ACC112 (cell line): ENCODE results near the gene MEF2A.

Source experiments
- H2AFZ ChIP-seq: fragments of 200-600 bp; sonication (generic); one replicate; pipeline ENCODE4 v1.6.0; 2017; ENCODE audit warnings: antibody characterized with exemption, low read length; ENCODE audit not compliant: unreplicated experiment
- H3K27ac ChIP-seq: fragments of 200-600 bp; sonication (generic); 2 replicates; pipeline ENCODE4 v1.5.1; 2014; ENCODE audit warnings: low read depth, mild to moderate bottlenecking, antibody characterized with exemption, low read length, moderate library complexity
- H3K27me3 ChIP-seq: fragments of 200-600 bp; sonication (generic); 2 replicates; pipeline ENCODE4 v1.6.1; 2014; ENCODE audit warnings: mild to moderate bottlenecking, antibody characterized with exemption, low read length, moderate library complexity, mixed read lengths; ENCODE audit not compliant: insufficient read depth
- H3K36me3 ChIP-seq: fragments of 200-600 bp; sonication (generic); 2 replicates; pipeline ENCODE4 v1.6.1; 2016; ENCODE audit warnings: mild to moderate bottlenecking, antibody characterized with exemption, low read length, moderate library complexity, mixed read lengths; ENCODE audit not compliant: insufficient read depth
- H3K4me1 ChIP-seq: fragments of 200-600 bp; sonication (generic); one replicate; pipeline ENCODE4 v1.6.1; 2016; ENCODE audit warnings: low read length, mixed read lengths; ENCODE audit not compliant: insufficient read depth, unreplicated experiment, control insufficient read depth
- H3K4me3 ChIP-seq: fragments of 200-600 bp; sonication (generic); 2 replicates; pipeline ENCODE4 v1.5.1; 2014; ENCODE audit warnings: mild to moderate bottlenecking, low read depth, low read length
- H3K79me2 ChIP-seq: fragments of 200-600 bp; sonication (generic); one replicate; pipeline ENCODE4 v1.6.0; 2016; ENCODE audit warnings: low read length; ENCODE audit not compliant: control insufficient read depth, unreplicated experiment, insufficient read depth

The MEF2A gene

GRCh38 chr15:99712415-99712814 is 146.6 kb downstream of the MEF2A start:
- Histone ChIP-seq H2AFZ (no peak overlapping the region), H3K79me2 (no peaks in the 10 kb centered on the region), H3K4me3 (no peak overlapping the region), H3K4me1 (peaks cover 23% of the 10 kb centered on the region), H3K27me3 (no peaks in the 10 kb centered on the region), H3K36me3 (peaks cover 16% of the 10 kb centered on the region), H3K27ac (no peak overlapping the region)

- H3K4me3 ChIP-seq = no peak overlapping the region
- no peaks in the 10 kb centered on the region for H3K79me2 ChIP-seq
- no peaks in the 10 kb centered on the region for H3K27me3 ChIP-seq
- no peak overlapping the region for H2AFZ ChIP-seq
- H3K36me3 ChIP-seq = peaks cover 11% of the 10 kb centered on the region
- no peak overlapping the region for H3K27ac ChIP-seq
- H3K4me1 ChIP-seq = no peaks in the 10 kb centered on the region
Observed at GRCh38 chr15:99716540-99717095, 150.8 kb downstream of the MEF2A start.

DNA sequence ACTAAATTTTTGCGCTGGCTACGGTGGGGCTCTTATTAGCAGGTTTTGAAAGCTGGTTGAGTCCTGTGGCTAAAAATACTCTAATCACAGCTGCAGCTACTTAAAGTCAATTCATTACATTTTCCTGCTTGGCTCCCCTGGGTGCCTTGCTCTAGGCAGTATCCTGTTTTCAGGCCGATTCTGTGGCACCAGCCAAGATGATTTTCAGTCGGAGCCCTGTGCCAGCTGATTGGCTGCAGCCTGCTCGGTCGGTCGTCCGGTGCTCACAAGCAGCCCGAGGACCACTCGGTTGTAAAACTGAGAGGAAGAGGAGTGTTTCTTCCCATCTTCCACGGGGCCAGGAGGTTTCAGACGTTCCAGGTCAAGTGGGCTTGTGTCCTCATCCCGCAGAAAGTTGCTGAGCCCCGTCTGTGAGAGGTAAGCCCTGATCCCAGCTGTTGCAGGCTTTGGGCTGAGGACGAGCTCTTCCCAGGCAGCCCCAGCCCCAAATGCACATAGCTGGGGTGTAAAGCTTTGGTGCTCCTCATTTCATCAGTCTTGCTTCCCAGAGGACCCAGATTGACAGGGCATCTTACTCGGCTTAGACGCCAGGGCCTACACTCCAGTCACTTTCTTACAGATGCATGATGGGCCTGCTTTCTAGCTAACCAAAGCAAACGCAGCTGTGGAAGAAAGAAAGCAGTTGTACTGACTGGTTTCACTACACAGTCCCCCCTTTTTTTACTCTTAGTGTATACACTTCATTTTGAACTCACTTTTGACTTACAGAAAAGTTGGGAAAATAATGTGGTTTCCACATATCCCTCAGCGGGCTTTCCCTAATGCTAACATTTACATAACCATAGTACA is 151.6 kb downstream of the MEF2A start:
- Histone ChIP-seq H3K79me2 (no peaks in the 10 kb centered on the region), H3K4me3 (no peak overlapping the region), H3K4me1 (no peaks in the 10 kb centered on the region), H3K27ac (no peak overlapping the region), H3K36me3 (peaks cover 11% of the 10 kb centered on the region), H3K27me3 (no peaks in the 10 kb centered on the region), H2AFZ (no peak overlapping the region)

GRCh38 chr15:99718421-99718820 is 152.6 kb downstream of the MEF2A start:
- Histone ChIP-seq H3K27me3 (no peaks in the 10 kb centered on the region), H3K36me3 (peaks cover 7% of the 10 kb centered on the region; the same call in 1 of the 2 replicates), H3K79me2 (no peaks in the 10 kb centered on the region), H3K27ac (no peak overlapping the region), H3K4me3 (no peak overlapping the region), H3K4me1 (no peaks in the 10 kb centered on the region), H2AFZ (no peak overlapping the region)

GRCh38 chr15:99719096-99719541 is 153.3 kb downstream of the MEF2A start:
- H3K27me3 ChIP-seq = no peaks in the 10 kb centered on the region
- no peak overlapping the region for H3K27ac ChIP-seq
- H3K4me1 ChIP-seq = no peaks in the 10 kb centered on the region
- peaks cover 7% of the 10 kb centered on the region; the same call in 1 of the 2 replicates for H3K36me3 ChIP-seq
- no peak overlapping the region for H3K4me3 ChIP-seq
- no peaks in the 10 kb centered on the region for H3K79me2 ChIP-seq
- H2AFZ ChIP-seq = no peak overlapping the region

GRCh38 chr15:99720533-99720932 is 154.7 kb downstream of the MEF2A start:
- no peak overlapping the region for H3K27ac ChIP-seq
- no peak overlapping the region for H3K4me3 ChIP-seq
- peaks cover 1% of the 10 kb centered on the region; the same call in 1 of the 2 replicates for H3K36me3 ChIP-seq
- H2AFZ ChIP-seq = no peak overlapping the region
- no peaks in the 10 kb centered on the region for H3K27me3 ChIP-seq
- H3K79me2 ChIP-seq = no peaks in the 10 kb centered on the region
- no peaks in the 10 kb centered on the region for H3K4me1 ChIP-seq

- H2AFZ ChIP-seq = no peak overlapping the region
- H3K79me2 ChIP-seq = no peaks in the 10 kb centered on the region
- no peak overlapping the region for H3K4me3 ChIP-seq
- H3K36me3 ChIP-seq = no peaks in the 10 kb centered on the region
- no peak overlapping the region for H3K27ac ChIP-seq
- H3K4me1 ChIP-seq = no peaks in the 10 kb centered on the region
- no peaks in the 10 kb centered on the region for H3K27me3 ChIP-seq
Observed at GRCh38 chr15:99721104-99721778, 155.5 kb downstream of the MEF2A start.

- Histone ChIP-seq H3K27ac (no peak overlapping the region), H3K36me3 (no peaks in the 10 kb centered on the region), H3K27me3 (no peaks in the 10 kb centered on the region), H3K4me1 (no peaks in the 10 kb centered on the region), H3K79me2 (no peaks in the 10 kb centered on the region), H3K4me3 (no peak overlapping the region), H2AFZ (no peak overlapping the region)
Observed at GRCh38 chr15:99721896-99722295, 156.1 kb downstream of the MEF2A start.

GRCh38 chr15:99722406-99722805 is 156.6 kb downstream of the MEF2A start:
- H3K4me3 ChIP-seq = no peak overlapping the region
- H2AFZ ChIP-seq = no peak overlapping the region
- H3K4me1 ChIP-seq = no peaks in the 10 kb centered on the region
- H3K27me3 ChIP-seq = no peaks in the 10 kb centered on the region
- no peaks in the 10 kb centered on the region for H3K79me2 ChIP-seq
- no peaks in the 10 kb centered on the region for H3K36me3 ChIP-seq
- no peak overlapping the region for H3K27ac ChIP-seq

DNA sequence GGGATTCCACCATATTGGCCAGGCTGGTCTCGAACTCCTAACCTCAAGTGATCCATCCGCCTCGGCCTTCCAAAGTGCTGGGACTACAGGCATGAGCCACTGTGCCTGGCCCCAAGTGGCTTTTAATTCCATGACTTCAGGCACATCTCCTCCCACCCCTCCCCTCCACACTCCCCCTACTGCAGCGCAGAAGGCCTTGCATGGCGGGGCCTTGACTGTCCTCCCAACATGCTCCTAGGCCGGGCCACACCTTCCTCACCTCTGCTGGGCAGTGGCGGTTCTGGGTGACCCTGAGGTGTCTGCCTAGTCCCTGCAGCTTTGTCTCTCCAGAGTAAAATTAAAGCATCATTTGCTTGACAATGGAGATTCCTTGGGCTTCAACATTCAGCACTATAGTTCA is 160.5 kb downstream of the MEF2A start:
- H3K27me3 ChIP-seq = no peaks in the 10 kb centered on the region
- no peaks in the 10 kb centered on the region for H3K4me1 ChIP-seq
- H3K4me3 ChIP-seq = no peak overlapping the region
- H2AFZ ChIP-seq = no peak overlapping the region
- H3K79me2 ChIP-seq = peaks cover 2% of the 10 kb centered on the region
- no peak overlapping the region for H3K27ac ChIP-seq
- H3K36me3 ChIP-seq = no peaks in the 10 kb centered on the region
